Osteocyte (in vitro differentiated cells): Measurements from ENCODE around the gene KRT86. TPM values are rescaled to one million over a fixed set of nuclear protein-coding genes. Genes with fewer than 3 reads are reported as not detected.
"Not testable (repeated sequence)": the region's sequence is repeated elsewhere in the genome, so short reads cannot be mapped to it uniquely, and the experiment has no call there.

ENCODE experiments used
- DNase-seq: peaks from one replicate; pipeline ENCODE4 v3.0.0; 2021; ENCODE audit warnings: mixed read lengths; ENCODE audit not compliant: unreplicated experiment; ENCODE audit errors: extremely low spot score
- H3K27ac Mint-ChIP-seq: one replicate; pipeline ENCODE4 v1.8.0; 2021; ENCODE audit warnings: mild to moderate bottlenecking, mixed read lengths; ENCODE audit not compliant: unreplicated experiment
- H3K27me3 Mint-ChIP-seq: one replicate; pipeline ENCODE4 v1.8.0; 2021; ENCODE audit warnings: mixed read lengths; ENCODE audit not compliant: unreplicated experiment
- H3K36me3 Mint-ChIP-seq: one replicate; pipeline ENCODE4 v1.8.0; 2021; ENCODE audit warnings: mixed read lengths; ENCODE audit not compliant: unreplicated experiment
- H3K4me1 Mint-ChIP-seq: one replicate; pipeline ENCODE4 v1.8.0; 2021; ENCODE audit warnings: mixed read lengths; ENCODE audit not compliant: unreplicated experiment
- H3K4me3 Mint-ChIP-seq: one replicate; pipeline ENCODE4 v1.8.0; 2021; ENCODE audit warnings: mild to moderate bottlenecking, moderate library complexity, mixed read lengths; ENCODE audit not compliant: unreplicated experiment
- H3K9me3 Mint-ChIP-seq: one replicate; pipeline ENCODE4 v1.8.0; 2021; ENCODE audit warnings: mixed read lengths; ENCODE audit not compliant: unreplicated experiment
- total RNA-seq: library from RNA; stranded (reverse); gene quantifications from 2 replicates; pipeline ENCODE4 v1.2.1, GENCODE V29; 2021
- TF ChIP-seq, protein P1 (sequence below): fragments of 200-600 bp; sonication (generic); IDR thresholded peaks from 2 replicates; pipeline ENCODE4 v1.5.0; 2021; ENCODE audit warnings: antibody characterized with exemption, mild to moderate bottlenecking, moderate library complexity

KRT86 gene
- total RNA-seq, 1 donor from 2014 or later, result 0.24 TPM

DNA sequence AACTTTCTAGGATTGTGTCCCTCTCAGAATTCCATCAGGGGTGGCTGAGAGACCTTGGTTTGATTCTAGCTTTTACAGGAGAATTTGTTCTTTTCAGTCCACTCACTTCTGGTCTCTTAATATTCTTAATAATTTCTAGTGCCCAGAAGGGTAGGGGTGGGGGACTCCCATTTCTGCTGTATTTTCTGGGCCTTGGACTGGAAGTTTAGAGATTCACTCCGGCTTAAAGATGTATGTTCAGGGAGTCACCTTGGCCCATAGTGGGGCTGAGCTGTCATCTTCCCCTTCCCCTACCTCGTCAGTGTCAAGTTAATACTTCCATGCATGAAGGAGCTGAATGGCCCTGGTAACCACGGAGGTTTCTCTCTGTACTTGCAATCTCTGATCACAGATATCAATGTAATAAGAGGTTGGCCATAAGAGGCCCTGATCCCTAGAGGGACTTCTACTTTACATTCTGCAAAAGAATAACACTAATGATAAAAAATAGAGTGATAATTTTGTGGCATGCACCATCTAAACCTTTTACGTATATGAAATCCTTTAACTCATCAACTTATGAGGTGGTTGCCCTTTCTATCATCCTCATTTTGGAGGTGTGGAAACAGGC, 10.2 kb downstream of the KRT86 start:
- H3K4me1 Mint-ChIP-seq, result peaks cover 34% of the 10 kb centered on the region

DNA sequence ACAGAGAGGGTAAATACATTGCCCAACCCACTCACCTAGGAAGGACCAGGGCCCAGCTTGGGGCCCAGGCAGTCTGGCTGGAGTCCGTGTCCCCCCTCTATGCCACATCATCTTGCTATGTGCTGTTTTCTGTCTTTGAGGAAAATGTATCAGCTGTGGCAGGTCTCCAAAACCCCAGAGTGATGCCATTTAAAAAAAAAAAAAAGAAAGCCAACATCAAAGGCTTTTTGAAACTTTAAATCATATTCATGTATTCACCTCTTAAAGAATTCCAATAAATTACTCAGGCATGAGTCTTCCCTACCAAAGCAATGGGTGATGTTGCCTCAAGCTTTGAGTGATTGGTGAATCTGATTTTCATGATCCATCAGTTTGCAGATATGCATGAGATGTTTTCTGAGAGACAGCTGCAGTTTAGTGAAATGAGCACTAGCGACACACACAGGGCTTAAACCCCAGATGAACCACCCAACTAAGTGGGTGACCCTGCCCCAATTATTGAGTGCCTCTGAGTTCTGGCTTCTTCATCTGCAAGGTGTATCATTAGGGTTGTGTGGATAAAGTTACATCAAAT, 10.8 kb downstream of the KRT86 start:
- no peaks in the 10 kb centered on the region for H3K36me3 Mint-ChIP-seq
- H3K4me1 Mint-ChIP-seq, result peaks cover 28% of the 10 kb centered on the region
- DNase-seq, result peak; percentile 32
- H3K4me3 Mint-ChIP-seq, result no peak overlapping the region
- H3K27me3 Mint-ChIP-seq, result no peaks in the 10 kb centered on the region
- no peaks in the 10 kb centered on the region for H3K9me3 Mint-ChIP-seq
- H3K27ac Mint-ChIP-seq, result no peak overlapping the region
- TF ChIP-seq, protein P1, sequence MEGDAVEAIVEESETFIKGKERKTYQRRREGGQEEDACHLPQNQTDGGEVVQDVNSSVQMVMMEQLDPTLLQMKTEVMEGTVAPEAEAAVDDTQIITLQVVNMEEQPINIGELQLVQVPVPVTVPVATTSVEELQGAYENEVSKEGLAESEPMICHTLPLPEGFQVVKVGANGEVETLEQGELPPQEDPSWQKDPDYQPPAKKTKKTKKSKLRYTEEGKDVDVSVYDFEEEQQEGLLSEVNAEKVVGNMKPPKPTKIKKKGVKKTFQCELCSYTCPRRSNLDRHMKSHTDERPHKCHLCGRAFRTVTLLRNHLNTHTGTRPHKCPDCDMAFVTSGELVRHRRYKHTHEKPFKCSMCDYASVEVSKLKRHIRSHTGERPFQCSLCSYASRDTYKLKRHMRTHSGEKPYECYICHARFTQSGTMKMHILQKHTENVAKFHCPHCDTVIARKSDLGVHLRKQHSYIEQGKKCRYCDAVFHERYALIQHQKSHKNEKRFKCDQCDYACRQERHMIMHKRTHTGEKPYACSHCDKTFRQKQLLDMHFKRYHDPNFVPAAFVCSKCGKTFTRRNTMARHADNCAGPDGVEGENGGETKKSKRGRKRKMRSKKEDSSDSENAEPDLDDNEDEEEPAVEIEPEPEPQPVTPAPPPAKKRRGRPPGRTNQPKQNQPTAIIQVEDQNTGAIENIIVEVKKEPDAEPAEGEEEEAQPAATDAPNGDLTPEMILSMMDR, result no peak

More for the DNA sequence above, 10.2 kb downstream of the KRT86 start:
- DNase-seq, result peak; percentile 32
- H3K27me3 Mint-ChIP-seq, result no peaks in the 10 kb centered on the region
- no peak overlapping the region for H3K27ac Mint-ChIP-seq
- no peak overlapping the region for H3K4me3 Mint-ChIP-seq
- no peaks in the 10 kb centered on the region for H3K9me3 Mint-ChIP-seq
- TF ChIP-seq, protein P1, result no peak
- no peaks in the 10 kb centered on the region for H3K36me3 Mint-ChIP-seq

DNA sequence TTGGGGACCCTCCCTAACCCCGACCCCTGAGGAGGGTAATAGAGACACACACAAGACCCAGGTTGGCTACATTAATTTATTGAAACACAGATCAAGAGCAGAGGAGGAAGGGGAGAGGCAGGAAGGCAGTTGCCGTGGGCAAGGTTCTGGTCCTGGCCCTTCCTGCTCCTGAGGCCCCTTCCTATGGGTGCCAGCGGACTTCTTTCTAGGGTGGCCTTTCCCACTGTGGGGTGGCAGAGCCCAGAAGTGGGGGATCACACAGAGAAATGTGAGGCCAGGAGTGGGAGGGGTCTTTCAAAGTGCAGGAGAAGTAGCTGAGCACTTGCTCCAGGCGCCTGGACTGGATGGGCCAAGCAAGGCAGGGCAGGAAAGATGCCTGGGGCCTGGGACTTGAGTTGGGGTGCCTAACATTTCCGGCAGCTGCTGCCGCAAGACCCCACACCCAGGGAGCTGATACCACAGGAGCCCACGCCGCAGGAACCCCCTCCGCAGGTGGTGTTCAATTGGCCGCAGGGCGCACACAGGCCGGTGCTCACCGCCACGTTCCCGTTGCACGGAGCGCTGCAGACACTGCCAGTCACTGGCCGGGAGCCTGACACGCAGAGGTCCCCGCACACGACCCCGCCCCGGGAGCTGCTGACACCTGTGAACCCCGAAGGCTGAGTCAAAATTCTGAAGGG, 11.5 kb downstream of the KRT86 start:
- Mint-ChIP-seq H3K27ac (no peak overlapping the region), H3K36me3 (no peaks in the 10 kb centered on the region), H3K4me1 (peaks cover 21% of the 10 kb centered on the region), H3K27me3 (no peaks in the 10 kb centered on the region), H3K9me3 (no peaks in the 10 kb centered on the region), H3K4me3 (no peak overlapping the region)
- TF ChIP-seq, protein P1, result no peak
- peak; percentile 79 for DNase-seq

DNA sequence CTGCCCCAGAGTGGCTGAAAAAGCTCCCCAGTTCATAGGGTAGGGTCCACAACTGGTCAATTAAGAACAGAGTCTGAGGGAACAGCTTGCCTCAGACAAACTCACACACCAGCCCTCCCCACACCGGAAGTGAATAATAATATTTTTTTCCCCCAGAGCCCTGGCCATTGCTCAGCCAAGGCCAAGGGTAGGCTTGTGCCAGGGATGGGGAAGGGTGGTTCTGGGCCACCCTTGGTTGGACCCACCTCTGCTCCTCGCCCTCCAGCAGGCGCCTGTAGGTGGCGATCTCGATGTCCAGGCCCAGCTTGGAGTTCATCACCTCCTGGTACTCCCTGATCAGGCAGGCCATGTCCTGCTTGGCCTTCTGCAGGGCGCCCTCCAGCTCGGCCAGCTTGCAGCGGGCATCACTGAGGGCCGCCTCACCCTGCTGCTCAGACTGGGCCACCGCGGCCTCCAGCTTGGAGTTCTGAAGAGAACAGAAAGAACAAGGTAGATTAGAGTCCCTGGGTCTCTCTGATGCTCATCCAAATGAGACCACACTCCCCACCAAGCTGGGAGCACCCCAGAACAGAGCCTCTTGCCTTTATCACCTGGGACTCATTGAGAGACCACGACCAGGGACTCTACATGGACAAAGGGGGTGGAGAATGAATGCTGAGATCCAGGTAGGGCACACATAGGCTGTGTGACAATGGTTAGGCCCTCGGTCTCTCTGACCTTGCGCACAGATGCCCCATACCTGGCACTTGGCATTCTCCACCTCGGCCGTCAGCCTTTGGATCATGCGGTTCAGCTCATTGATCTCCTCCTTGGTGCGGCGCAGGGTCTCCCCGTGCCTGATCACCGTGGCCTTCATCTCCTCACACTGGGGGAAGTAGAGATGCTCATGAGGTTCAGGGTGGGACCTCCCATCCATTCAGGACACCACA, 12.7 kb downstream of the KRT86 start:
- not testable (repeated sequence) for H3K9me3 Mint-ChIP-seq, H3K27ac Mint-ChIP-seq, H3K36me3 Mint-ChIP-seq, H3K27me3 Mint-ChIP-seq, H3K4me3 Mint-ChIP-seq
- H3K4me1 Mint-ChIP-seq, result peaks cover 11% of the 10 kb centered on the region
- DNase-seq, result peak; percentile 65
- TF ChIP-seq, protein P1, result peak; percentile 11

DNA sequence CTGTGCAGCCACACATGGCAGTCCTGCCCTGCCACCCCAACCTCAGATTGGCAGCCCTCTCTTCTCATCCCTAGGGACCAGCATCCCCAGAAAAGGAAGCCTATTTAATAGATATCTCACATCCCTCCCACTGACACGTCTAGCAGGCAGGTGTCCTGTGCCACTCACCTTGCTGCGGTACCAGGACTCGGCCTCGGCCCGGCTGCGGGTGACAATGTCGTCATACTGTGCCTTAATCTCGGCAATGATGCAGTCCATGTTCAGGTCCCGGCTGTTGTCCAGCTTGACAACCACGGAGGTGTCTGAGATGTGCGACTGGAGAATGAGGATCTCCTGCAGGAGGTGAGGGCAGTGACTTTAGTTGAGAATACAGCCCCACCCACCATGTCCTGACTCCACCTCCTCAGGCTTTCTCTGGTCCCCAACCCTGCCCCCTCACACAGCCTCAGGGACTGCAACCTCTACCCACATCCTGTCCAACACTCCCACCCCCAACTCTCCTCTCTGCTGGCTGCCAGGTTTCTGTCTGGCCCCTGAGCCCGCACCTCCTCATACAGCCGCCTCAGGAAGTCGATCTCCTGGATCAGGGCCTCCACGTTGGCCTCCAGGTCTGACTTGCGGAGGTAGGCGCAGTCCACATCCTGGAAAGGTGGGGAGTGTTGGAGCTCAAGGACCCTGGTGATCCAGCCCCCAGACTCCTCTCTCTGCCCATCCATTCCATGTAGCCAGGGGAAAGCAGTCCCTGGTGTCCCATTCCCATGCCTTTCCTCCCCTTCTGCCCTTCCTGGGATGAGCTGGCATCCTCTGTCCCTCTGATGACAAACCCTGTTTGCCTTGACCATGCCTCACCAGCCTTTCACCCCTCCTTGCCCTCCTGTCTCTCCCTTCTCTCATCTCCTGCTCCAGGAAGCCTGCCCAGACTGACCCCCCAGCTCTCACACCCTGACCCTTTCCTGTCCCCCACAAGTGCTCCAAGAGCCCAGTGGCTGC, 13.7 kb downstream of the KRT86 start:
- not testable (repeated sequence) for H3K4me3 Mint-ChIP-seq, H3K9me3 Mint-ChIP-seq, H3K36me3 Mint-ChIP-seq, H3K4me1 Mint-ChIP-seq, H3K27ac Mint-ChIP-seq
- peaks cover 13% of the 10 kb centered on the region for H3K27me3 Mint-ChIP-seq
- peak; percentile 75 for DNase-seq

DNA sequence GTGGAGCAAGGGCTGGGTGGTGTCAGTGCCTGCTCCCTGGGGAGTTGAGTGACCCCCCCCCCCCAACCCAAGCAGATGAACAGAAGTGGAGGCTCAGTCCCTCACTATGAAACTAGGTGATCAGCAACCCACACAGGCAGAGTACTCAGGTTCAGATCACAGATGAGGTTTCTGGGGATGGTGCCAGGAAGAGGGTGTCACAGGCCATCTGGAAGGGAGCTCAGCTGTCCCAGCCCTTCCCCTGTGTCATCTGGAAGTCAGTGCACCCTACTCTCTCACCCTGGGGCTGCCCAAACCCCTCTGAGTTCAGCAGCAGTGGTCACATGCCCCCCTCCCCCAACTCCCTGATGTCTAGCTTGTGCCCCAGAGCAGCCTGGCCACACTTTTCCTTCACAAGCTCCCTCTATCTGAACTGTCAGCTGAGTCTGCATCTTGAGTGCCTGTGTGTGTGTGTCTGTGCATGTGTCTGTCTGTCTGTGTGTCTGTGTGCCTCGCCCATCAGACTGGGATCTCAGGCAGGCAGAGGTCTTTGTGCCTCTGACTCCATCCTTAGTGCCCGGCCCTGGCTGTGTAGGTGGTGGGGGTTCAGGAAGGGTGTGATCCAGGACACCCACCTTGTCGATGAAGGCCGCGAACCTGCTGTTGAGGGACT, 16.2 kb downstream of the KRT86 start:
- not testable (repeated sequence) for H3K9me3 Mint-ChIP-seq, H3K4me3 Mint-ChIP-seq, H3K4me1 Mint-ChIP-seq, H3K27ac Mint-ChIP-seq, H3K36me3 Mint-ChIP-seq, DNase-seq
- H3K27me3 Mint-ChIP-seq, result peaks cover 31% of the 10 kb centered on the region
